H1 (cell line): ENCODE results near the gene EPHB1. TPM values are rescaled to one million over a fixed set of nuclear protein-coding genes. Genes with fewer than 3 reads are reported as not detected.

Experiments
- CTCF ChIA-PET: fragments of 300-600 bp; sonication (Branson Sonifier 250); formaldehyde crosslinking; loops from one replicate; lab custom pipeline; 2021; ENCODE audit not compliant: partially characterized antibody; lab: Charles Lee
- POLR2A ChIA-PET: fragments of 300-600 bp; sonication (Branson Sonifier 250); formaldehyde crosslinking; loops from one replicate; lab custom pipeline; 2021; ENCODE audit warnings: inconsistent platforms; ENCODE audit not compliant: partially characterized antibody; lab: Charles Lee
- DNase-seq, 2 experiments: peaks; one replicate each; pipeline versions ENCODE4 v3.0.0 to v3.0.0-alpha.2; 2010 to 2022; ENCODE audit warnings: low spot score in 2 of 2, low read depth in 1 of 2, mixed read lengths in 1 of 2
- FAIRE-seq: peaks from 2 replicates; lab custom pipeline; 2011; peaks lifted over from hg19 to GRCh38; lab: Jason Lieb, UNC
- H2AFZ ChIP-seq: 2 replicates; pipeline ENCODE4 v1.8.1; 2012; ENCODE audit warnings: low read length, inconsistent platforms
- H2AK5ac ChIP-seq: 2 replicates; pipeline ENCODE4 v1.6.1; 2013; ENCODE audit warnings: low read depth, low read length
- H2BK120ac ChIP-seq: replicated peaks from 2 replicates; pipeline ENCODE3; 2013; ENCODE audit warnings: low read depth, low read length, inconsistent platforms
- H2BK12ac ChIP-seq: 2 replicates; pipeline ENCODE4 v1.6.1; 2013; ENCODE audit warnings: low read depth, low read length
- H2BK15ac ChIP-seq: 2 replicates; pipeline ENCODE4 v1.6.1; 2013; ENCODE audit warnings: low read length
- H2BK20ac ChIP-seq: 2 replicates; pipeline ENCODE4 v1.6.1; 2013; ENCODE audit warnings: low read length
- H2BK5ac ChIP-seq: 2 replicates; pipeline ENCODE4 v1.6.1; 2013; ENCODE audit warnings: low read depth, low read length
- H3K14ac ChIP-seq: 2 replicates; pipeline ENCODE4 v1.6.1; 2013; ENCODE audit warnings: inconsistent platforms; ENCODE audit not compliant: insufficient read length
- H3K18ac ChIP-seq: 2 replicates; pipeline ENCODE4 v1.6.1; 2013; ENCODE audit warnings: low read length; ENCODE audit errors: extremely low read depth
- H3K23ac ChIP-seq: 2 replicates; pipeline ENCODE4 v1.6.1; 2013; ENCODE audit warnings: inconsistent platforms; ENCODE audit not compliant: insufficient read length
- H3K23me2 ChIP-seq: 2 replicates; pipeline ENCODE4 v1.6.1; 2013; ENCODE audit warnings: low read depth, low read length
- H3K27ac ChIP-seq: 2 replicates; pipeline ENCODE4 v1.6.1; 2011; ENCODE audit warnings: low read depth, low read length, inconsistent platforms
- H3K27me3 ChIP-seq, 4 experiments: replicated peaks in 1 of 4; 1 replicate in 1 of 4; 2 replicates in 3 of 4; pipeline versions ENCODE4 v1.6.1 to v1.8.1; 2011 to 2013; ENCODE audit warnings: low read length in 3 of 4, mild to moderate bottlenecking in 3 of 4, inconsistent platforms in 2 of 4, mixed read lengths in 2 of 4, moderate library complexity in 1 of 4; ENCODE audit not compliant: control insufficient read depth in 3 of 4, insufficient read depth in 3 of 4; ENCODE audit errors: extremely low read depth in 1 of 4
- H3K36me3 ChIP-seq, 4 experiments: 2 replicates each; pipeline versions ENCODE4 v1.6.1 to v1.8.1; 2011 to 2013; ENCODE audit warnings: mild to moderate bottlenecking in 4 of 4, low read length in 3 of 4, moderate library complexity in 2 of 4, control low read depth in 1 of 4, inconsistent platforms in 1 of 4; ENCODE audit not compliant: insufficient read depth in 4 of 4, control insufficient read depth in 2 of 4
- H3K4ac ChIP-seq: replicated peaks from 2 replicates; pipeline ENCODE3; 2013; ENCODE audit warnings: low read length, low read depth, mixed read lengths, inconsistent platforms; ENCODE audit not compliant: insufficient read length
- H3K4me1 ChIP-seq, 4 experiments: replicated peaks in 1 of 4; 1 replicate in 1 of 4; 2 replicates in 3 of 4; pipeline versions ENCODE4 v1.6.1 to v1.8.1; 2011 to 2013; ENCODE audit warnings: low read length in 3 of 4, inconsistent platforms in 2 of 4, mixed read lengths in 1 of 4; ENCODE audit not compliant: insufficient read depth in 4 of 4, control insufficient read depth in 3 of 4
- H3K4me2 ChIP-seq, 2 experiments: 2 replicates each; pipeline versions ENCODE4 v1.6.1 to v1.8.1; 2011 to 2013; ENCODE audit warnings: low read depth in 2 of 2, low read length in 2 of 2, control low read depth in 1 of 2, inconsistent platforms in 1 of 2, mild to moderate bottlenecking in 1 of 2; ENCODE audit not compliant: insufficient read depth in 1 of 2
- H3K4me3 ChIP-seq, 4 experiments: fragments of 200-600, 300-600 bp in 1 of 4; sonication (generic), shearing (Covaris generic), sonication (Bioruptor Twin) in 1 of 4; 2 replicates each; pipeline versions ENCODE4 v1.5.1 to v1.8.1; 2011 to 2016; ENCODE audit warnings: low read length in 4 of 4, low read depth in 3 of 4, control low read depth in 2 of 4, inconsistent platforms in 2 of 4, mild to moderate bottlenecking in 2 of 4, mixed read lengths in 1 of 4, moderate library complexity in 1 of 4; ENCODE audit not compliant: insufficient read depth in 2 of 4; ENCODE audit errors: extremely low read depth in 1 of 4
- H3K56ac ChIP-seq: replicated peaks from 2 replicates; pipeline ENCODE3; 2013; ENCODE audit warnings: low read depth, mild to moderate bottlenecking, mixed read lengths, low read length, inconsistent platforms; ENCODE audit not compliant: insufficient read length
- H3K79me1 ChIP-seq: 2 replicates; pipeline ENCODE4 v1.6.1; 2013; ENCODE audit warnings: low read depth, low read length, control low read depth
- H3K79me2 ChIP-seq, 2 experiments: 2 replicates each; pipeline versions ENCODE4 v1.6.1 to v1.8.1; 2012 to 2013; ENCODE audit warnings: low read length in 2 of 2, mild to moderate bottlenecking in 2 of 2, inconsistent platforms in 1 of 2; ENCODE audit not compliant: insufficient read depth in 2 of 2, control insufficient read depth in 1 of 2
- H3K9ac ChIP-seq, 4 experiments: replicated peaks in 1 of 4; 1 replicate in 1 of 4; 2 replicates in 3 of 4; pipeline versions ENCODE4 v1.6.1 to v1.8.1; 2011 to 2013; ENCODE audit warnings: low read depth in 3 of 4, low read length in 3 of 4, control low read depth in 2 of 4, mild to moderate bottlenecking in 2 of 4, moderate library complexity in 2 of 4, inconsistent platforms in 1 of 4; ENCODE audit errors: extremely low read depth in 1 of 4
- H3K9me3 ChIP-seq, 2 experiments: 2 replicates each; pipeline versions ENCODE4 v1.6.1 to v1.8.1; 2012 to 2013; ENCODE audit warnings: mild to moderate bottlenecking in 2 of 2, moderate library complexity in 2 of 2, control low read depth in 1 of 2, inconsistent platforms in 1 of 2, low read depth in 1 of 2, low read length in 1 of 2, mixed read lengths in 1 of 2; ENCODE audit not compliant: insufficient read depth in 2 of 2
- H4K20me1 ChIP-seq, 2 experiments: replicated peaks in 1 of 2; 2 replicates each; pipeline versions ENCODE3 to v1.8.1; 2011 to 2013; ENCODE audit warnings: inconsistent platforms in 2 of 2, low read length in 2 of 2, mild to moderate bottlenecking in 1 of 2; ENCODE audit not compliant: insufficient read depth in 2 of 2, control insufficient read depth in 1 of 2
- H4K5ac ChIP-seq: 2 replicates; pipeline ENCODE4 v1.6.1; 2013; ENCODE audit warnings: low read length, low read depth, mixed read lengths, inconsistent platforms; ENCODE audit not compliant: insufficient read length
- H4K8ac ChIP-seq: 2 replicates; pipeline ENCODE4 v1.8.0; 2013; ENCODE audit warnings: mild to moderate bottlenecking, moderate library complexity, low read length, inconsistent platforms; ENCODE audit not compliant: insufficient read depth; ENCODE audit errors: extremely low read depth
- H4K91ac ChIP-seq: replicated peaks from 2 replicates; pipeline ENCODE3; 2013; ENCODE audit warnings: low read length, mixed read lengths, inconsistent platforms; ENCODE audit not compliant: insufficient read length
- BCL11A ChIP-seq, 2 experiments: IDR thresholded peaks; one replicate each; pipeline ENCODE4 v1.6.1; 2011; ENCODE audit warnings: low read depth in 2 of 2, low read length in 2 of 2, mild to moderate bottlenecking in 2 of 2
- HDAC2 ChIP-seq, 2 experiments: fragments of 300-600 bp in 1 of 2; sonication (generic) in 1 of 2; IDR thresholded peaks; 2 replicates each; pipeline ENCODE4 v1.6.1; 2011 to 2012; ENCODE audit warnings: low read depth in 2 of 2, low read length in 2 of 2, mild to moderate bottlenecking in 2 of 2, moderate library complexity in 2 of 2, borderline replicate concordance in 1 of 2, inconsistent platforms in 1 of 2
- JUN ChIP-seq: IDR thresholded peaks from 2 replicates; pipeline ENCODE4 v1.6.1; 2011; ENCODE audit warnings: low read depth, mild to moderate bottlenecking, improper control_type of control experiment, low read length
- KDM5A ChIP-seq: fragments of 200-600 bp; IDR thresholded peaks from 2 replicates; pipeline ENCODE4 v1.7.1; 2012; ENCODE audit warnings: mild to moderate bottlenecking, low read length, inconsistent platforms, mixed read lengths
- POLR2AphosphoS5 ChIP-seq: IDR thresholded peaks from 2 replicates; pipeline ENCODE4 v1.6.1; 2011; ENCODE audit warnings: low read depth, low read length
- YY1 ChIP-seq: IDR thresholded peaks from 2 replicates; pipeline ENCODE4 v1.6.1; 2011; ENCODE audit warnings: low read depth, mild to moderate bottlenecking, low read length
- polyA plus RNA-seq, 7 experiments: library from polyadenylated mRNA; depleted of rRNA in 3 of 7; stranded (reverse) in 5 of 7; unstranded in 2 of 7; fragments of >200 nt in 5 of 7; fragments of 200-250 nt in 2 of 7; gene quantifications; 1 replicate in 5 of 7; 2 replicates in 1 of 7; 4 replicates in 1 of 7; pipeline versions ENCODE4 v1.2.1 to v1.2.3, GENCODE V29; 2011 to 2013; ENCODE audit warnings: missing spikeins in 2 of 7, mixed read lengths in 2 of 7
- total RNA-seq: library from RNA; stranded (reverse); fragmentation: NEBNext Ultra II Directional; extraction: Animal tissue kit (Norgen Biotek cat#: 25700); gene quantifications from 2 replicates; pipeline ENCODE4 v1.2.1, GENCODE V29; 2021

Gene EPHB1
- total and polyA plus RNA-seq, 2 of the 8 experiments (the other 6 are each of a cell fraction or from before 2014, with no cell fraction given), result 3.5 to 5.9 TPM

GRCh38 chr3:135218304-135218703 lies 423.2 kb downstream of the EPHB1 start:
- DNase-seq, result no peak
- POLR2A ChIA-PET, result no interaction called here

More at GRCh38 chr3:135218304-135218703, 423.2 kb downstream of the EPHB1 start:
- H3K18ac ChIP-seq, result no peak overlapping the region
- H3K14ac ChIP-seq, result no peak overlapping the region
- H2BK12ac ChIP-seq, result no peak overlapping the region
- H3K79me1 ChIP-seq, result no peaks in the 10 kb centered on the region
- no peaks in the 10 kb centered on the region for H3K9me3 ChIP-seq
- H2BK15ac ChIP-seq, result no peak overlapping the region
- H2BK5ac ChIP-seq, result no peak overlapping the region
- H4K20me1 ChIP-seq, result no peaks in the 10 kb centered on the region
- H2BK120ac ChIP-seq, result no peak overlapping the region
- FAIRE-seq, result no peak
- peaks cover 2 to 20% (median 16%) of the 10 kb centered on the region in 4 experiments; a peak in 5 of 7 replicates for H3K4me1 ChIP-seq
- H2AK5ac ChIP-seq, result no peak overlapping the region
- H3K36me3 ChIP-seq, result no peaks in the 10 kb centered on the region
- H3K4ac ChIP-seq, result no peak overlapping the region
- TF ChIP-seq POLR2AphosphoS5, result no peak
- no peak for TF ChIP-seq JUN
- no peak for TF ChIP-seq KDM5A
- no peak for TF ChIP-seq BCL11A (IDR thresholded peaks at IDR 0.05; ENCODE audit: low read depth in 2 of 2, low read length in 2 of 2)
- no peak for TF ChIP-seq YY1
- no peak for TF ChIP-seq HDAC2 (IDR thresholded peaks at IDR 0.05; ENCODE audit: borderline replicate concordance in 1 of 2, low read depth in 2 of 2, low read length in 2 of 2)
- CTCF ChIA-PET, result interaction anchor here (1.0 to 2.8 kb wide), 4 partner anchors 11 to 57 kb away, joined by 3 to 8 read pairs (median 4); no protein-coding TSS in a partner anchor
- no peaks in the 10 kb centered on the region; a peak in 1 of 7 replicates for H3K27me3 ChIP-seq
- no peak overlapping the region for H3K23ac ChIP-seq
- no peaks in the 10 kb centered on the region for H3K23me2 ChIP-seq
- H4K5ac ChIP-seq, result no peak overlapping the region
- no peak overlapping the region for H4K8ac ChIP-seq
- no peak overlapping the region for H4K91ac ChIP-seq
- no peak overlapping the region; the same call in 1 of the 2 replicates for H2BK20ac ChIP-seq
- H2AFZ ChIP-seq, result no peak overlapping the region
- H3K4me3 ChIP-seq, result no peak overlapping the region
- H3K4me2 ChIP-seq, result no peak overlapping the region
- no peak overlapping the region for H3K56ac ChIP-seq
- no peak overlapping the region for H3K9ac ChIP-seq
- H3K79me2 ChIP-seq, result no peaks in the 10 kb centered on the region
- no peak overlapping the region for H3K27ac ChIP-seq
